HG03139 (cell line): ENCODE data around the gene GREM1.
A peak's percentile ranks its signal among the peaks of the same experiment; 100 is the strongest.

Experiments used
- ATAC-seq: cut with Tn5 transposase; IDR thresholded peaks from one replicate; pipeline ENCODE4 v1.9.1; 2021; ENCODE audit not compliant: unreplicated experiment

Gene GREM1

DNA sequence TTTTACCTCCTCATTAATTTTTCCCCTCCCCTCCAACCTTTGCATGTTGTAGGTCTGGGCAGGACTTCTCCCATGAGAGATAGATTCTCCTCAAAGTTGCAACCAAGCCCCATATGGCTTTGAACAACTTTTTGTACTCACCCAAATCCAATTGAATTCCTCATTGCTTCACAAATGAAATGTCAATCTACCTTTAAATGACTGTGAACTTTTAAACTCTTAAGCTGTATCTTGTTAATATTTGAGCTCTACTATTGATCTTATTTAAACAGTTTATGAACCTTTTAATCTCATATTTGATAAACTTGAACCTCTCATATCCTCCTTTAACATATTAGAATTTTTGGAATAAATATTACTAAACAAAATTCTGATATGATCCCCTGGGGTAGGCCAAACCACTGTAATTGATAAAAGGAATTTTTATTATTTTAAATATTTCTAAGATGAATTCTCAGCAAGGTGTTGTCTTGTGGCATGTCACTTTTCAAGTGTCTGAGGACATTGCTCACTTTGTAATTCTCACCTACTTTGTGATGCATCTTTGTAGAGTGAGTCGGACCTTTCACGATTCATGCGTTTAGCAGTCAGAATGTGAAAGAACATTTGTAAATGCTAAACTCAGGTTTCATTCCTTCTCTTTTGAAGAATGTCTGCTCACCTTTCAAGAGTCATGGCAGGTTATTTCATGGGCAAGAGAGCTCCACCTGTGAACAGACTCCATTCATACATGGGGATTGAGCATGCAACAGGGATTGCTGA, 23.4 kb upstream of the GREM1 start:
- no peak for ATAC-seq

DNA sequence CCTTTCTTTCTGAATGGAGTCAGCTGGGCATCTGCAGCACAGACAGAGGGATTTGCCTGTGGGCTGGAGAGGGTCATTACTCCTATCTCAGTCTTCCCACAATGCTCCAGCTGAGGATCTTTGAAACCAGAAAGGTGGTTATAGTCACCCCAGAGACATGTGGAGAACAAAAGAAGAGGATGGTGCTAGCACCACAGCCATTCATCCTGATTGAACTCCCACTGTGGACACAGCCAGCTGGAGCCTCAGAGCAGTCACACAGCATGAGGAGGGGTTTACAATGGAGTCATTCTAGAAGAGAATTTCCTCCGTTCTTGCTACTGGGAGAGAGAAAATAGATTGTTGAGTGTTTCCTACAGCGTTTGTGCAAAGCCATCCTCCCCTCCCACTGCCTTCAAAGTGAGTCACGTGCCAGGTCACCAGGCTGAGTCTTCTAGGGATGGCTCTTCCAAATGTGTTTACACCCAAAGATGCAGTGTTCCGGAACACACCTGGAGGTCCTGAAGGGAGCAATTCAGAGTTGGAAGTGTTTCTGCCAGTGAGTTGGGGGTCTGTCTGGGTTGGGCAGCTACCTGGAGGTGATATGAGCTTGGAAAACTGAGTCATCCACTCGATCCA, 18.9 kb upstream of the GREM1 start:
- no peak for ATAC-seq

DNA sequence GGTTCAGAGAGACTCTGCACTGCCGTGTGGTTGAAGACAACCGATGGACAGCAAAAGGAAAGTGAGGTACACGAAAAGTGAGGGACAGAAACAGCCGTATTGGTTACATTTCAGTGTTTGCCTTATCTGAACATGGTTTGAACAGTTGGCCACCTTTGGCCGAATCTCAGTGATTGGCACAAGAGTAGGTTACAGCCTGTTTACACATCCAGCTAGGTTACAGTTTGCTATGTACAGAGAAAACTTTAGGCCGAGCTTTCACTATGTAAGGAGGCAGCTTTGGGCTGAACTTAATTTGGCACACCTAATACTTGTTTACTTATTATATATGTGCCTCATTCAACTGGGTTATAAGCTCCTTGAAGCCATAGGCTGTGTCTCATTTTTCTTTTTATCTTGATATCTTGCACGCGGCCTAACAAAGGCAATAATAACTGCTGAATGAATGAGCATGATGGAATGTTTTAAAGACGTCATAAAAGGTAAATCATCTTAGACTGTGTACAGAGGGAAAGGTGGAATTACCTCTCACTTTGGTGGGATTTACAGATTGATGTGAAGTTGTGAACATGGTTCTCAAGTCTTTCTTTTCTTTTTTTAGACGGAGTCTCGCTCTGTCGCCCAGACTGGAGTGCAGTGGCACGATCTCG, 17.2 kb upstream of the GREM1 start:
- ATAC-seq: no peak

DNA sequence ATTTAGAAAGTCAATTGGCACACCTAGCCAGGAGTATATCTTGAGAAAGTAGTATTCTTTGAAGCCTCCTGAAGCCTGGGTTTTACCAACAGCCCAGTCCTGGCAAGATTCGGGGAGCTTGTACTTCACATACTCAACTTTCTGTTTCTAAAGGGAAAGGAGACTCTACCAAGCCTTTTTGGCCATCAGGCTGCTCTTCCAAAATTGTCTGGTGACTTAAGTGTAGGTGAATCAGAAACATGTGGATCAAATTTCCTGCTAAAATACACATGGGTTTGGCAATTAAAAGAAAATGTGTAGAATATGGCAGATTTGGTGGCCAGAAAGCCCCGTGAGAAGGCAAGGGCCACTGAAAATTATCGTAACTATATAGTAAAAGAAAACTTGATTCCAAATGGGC, 15.9 kb upstream of the GREM1 start:
- no peak for ATAC-seq

DNA sequence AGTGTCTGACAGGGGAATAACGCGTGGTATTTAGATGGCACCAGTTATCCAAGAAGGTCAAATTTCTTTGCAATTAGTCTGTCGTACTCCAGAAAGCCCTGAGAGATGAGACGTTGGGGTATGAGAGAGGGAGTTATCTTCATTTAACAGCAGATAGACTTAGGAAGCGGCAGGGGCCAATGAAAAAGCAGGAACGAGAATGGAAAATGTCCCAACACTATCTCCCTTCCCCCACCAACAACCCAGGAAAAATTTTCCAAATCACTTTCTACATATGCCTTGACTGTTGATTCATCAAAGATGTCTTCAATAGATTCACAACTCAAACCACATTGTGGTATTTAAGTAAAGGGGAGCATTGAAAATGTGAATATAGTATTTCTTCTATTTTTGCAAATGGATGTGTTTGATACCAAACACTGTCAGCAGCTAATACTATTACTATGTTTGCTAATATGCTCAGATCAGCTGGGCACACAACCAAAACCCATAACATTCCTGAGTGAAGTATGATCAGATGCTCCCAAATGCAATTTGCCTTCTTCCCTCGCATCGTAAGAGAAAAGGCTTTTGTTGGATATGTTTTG, 13.3 kb upstream of the GREM1 start:
- ATAC-seq: no peak

DNA sequence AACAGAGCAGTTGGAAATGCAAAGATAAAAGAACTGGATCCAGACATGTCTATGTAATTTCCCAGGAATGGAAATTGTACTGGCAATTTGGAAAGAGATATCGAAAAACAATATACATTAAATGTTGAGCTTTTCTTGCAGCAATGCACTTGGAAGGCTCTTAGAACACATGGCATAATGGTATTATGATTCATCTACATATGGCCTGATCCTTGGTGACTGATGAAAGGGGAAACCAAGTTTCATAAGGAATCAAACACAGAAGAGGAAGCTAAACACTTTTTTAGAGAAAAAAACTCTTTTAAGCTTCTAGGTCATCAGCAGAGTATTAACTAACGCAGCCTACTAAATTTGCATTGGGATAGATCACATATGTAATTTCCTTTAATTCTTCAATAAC, 12.4 kb upstream of the GREM1 start:
- ATAC-seq: no peak

DNA sequence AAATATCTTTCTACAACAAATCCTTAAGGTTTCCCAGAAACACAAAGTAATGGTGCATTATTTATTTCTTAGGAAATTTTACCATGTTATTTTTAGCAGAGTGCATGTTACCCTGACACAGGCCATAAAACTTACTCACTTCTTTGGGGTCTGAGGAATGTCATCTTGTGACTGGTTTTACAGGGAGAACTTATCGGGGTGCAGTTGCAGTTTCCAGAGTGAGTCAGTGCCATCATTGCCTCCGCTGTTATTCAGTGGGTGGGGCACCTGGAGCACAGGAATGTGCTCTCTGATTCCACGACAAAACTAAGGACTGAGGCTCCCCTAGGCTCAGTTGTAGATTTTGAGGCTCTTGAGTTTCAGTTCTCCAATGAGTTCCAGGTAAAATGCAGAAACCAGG, 11.1 kb upstream of the GREM1 start:
- no peak for ATAC-seq

DNA sequence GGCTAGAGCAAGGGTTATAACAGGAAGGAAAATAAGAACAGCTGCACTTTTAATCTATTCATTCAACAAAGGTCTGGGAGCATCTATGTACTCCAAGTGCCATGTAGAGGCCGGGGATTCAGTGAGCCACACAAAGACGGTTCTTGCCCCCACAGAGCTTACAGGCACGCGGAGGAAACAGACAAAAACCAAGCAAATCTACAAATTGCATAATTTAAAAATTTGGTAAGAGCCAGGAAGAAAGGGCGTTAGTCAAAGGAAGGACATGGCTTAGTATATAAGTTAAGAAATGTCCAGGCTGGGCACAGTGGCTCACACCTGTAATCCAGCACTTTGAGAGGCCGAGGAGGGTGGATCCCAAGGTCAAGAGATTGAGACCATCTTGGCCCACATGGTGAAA, 10.4 kb upstream of the GREM1 start:
- ATAC-seq: no peak

DNA sequence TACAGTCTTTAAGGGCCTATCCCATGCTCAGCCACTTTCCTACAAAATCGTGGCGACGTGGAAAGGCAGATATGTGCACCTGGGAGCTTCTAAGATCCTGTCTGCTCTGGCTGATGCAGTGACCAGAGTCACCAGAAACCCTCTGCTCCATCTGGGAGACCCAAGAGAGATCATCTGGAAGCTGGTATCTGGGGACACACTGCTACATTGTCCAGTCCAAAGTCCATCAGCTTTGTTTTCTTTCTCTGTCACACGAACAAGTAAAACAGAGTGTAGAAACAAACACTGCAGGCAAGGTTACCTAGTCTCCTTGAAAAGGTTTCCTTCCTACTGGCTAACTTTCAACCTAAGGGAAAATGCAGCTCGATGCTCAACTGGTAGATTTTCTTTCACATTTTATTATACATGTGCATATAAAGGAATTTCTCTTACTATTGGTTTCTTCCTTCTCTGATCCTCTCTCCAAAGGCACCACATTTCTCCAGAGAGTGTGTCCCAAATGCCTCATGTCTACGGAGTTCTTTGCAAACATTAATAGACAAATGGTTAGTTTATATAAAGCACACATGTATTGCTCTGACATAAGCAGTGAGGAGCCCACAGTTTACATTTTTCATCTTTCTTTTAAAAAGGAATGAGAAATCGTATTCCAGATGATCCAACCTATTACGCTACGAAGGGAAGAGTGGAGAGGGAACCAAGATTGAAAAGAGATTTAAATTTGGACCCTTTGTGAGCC, 8.3 kb upstream of the GREM1 start:
- ATAC-seq: no peak

DNA sequence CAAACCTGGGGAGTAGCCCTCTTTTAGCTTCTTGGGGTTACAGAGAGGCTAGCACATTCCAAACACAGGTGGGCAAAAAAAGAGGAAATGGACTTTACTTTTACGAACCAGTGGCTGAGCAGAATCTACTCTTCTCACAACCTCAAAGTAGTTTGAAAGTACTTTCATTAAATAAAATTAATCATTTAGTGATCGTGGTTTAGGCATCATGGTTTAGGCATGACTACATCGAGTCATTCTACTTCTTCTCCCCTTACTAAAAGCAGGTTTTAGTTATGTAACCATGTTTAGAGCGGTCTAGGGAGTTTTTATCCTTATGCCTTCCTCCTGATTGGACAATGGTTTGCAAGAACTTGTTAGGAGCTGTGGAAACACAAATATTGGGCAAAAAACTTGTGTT, 2.5 kb upstream of the GREM1 start:
- ATAC-seq: no peak

DNA sequence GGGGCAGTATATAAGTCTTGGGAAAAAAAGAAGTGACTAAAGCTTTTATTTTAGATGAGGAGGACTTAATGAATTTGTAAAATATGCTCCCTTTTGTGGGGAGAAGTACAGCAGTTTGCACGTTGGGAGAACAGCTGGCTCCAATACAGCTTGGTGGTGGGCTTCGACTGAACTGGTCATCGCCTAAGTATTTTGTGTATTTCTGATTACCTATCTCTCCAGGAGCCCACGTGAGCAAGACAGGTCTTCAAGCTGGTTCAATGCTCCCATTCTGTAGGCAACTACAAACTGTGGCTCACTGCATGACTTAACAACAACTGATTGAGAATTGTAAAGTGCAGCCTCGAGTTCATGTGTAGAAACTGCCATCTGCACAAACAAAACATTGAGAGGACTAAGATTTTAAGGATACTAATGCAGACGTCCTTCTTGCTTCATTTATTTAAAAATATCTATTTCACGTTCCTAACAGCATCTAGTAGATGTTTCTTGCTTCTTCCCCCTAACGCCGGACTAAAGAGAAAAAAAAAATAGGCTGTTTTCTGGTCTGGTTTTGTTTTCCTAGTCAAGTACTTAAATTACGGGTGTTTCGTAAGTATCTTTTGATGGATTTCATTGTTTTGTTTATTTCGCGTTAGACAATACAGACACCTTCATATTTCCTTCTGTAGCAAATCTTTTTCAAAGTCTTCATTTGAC, 1.4 kb upstream of the GREM1 start:
- no peak for ATAC-seq

DNA sequence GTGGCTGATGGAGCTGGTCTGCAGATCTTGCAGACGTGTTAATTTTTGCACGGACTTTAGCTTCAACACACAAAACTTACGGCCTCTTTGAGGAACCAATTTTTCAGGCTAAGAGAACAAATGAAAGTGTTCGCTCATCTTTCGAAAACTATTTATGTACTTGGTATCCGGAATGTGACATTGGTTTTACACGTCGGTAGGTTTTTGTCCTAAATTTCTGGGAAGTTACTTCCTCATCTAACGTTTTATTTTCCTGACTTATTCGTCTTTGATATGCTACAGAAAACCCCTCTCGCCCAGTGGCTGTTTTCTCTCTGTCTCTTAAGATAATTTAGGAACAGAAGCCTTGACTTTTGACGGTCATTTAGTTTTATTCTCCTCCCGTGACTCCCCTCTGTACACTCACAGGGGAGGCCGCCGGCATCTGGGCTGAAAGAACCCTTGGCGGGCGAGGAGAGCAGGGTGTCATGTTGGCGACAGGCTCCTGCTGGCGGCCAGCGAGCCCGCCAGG, 834 bp upstream of the GREM1 start:
- no peak for ATAC-seq

DNA sequence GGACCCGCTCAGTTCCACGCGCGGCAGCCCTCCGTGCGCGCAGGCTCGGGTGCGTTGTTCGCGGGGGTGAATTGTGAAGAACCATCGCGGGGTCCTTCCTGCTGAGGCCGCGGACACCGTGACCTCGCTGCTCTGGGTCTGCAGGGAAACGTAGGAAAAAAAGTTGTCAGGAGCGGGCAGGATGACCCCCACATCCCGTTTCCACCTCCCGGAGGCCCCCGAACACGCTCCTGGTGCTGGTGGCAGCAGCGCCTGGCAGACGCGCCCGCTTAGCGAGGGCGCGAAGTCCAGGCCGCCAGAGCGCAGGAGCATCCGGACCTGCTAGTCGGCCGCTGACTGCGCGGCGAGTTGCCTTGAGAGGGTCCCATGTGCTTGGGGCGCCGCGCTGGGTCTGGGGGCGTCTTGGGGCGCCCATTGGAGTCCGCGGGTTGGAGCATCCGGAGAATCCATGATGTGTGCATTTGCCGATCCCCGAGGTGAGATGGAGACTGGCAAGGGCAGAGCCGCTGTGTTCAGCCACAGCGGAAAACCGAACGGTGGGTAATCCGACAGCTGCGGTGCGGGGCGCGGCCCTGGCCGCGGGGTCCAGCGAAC, 520 bp downstream of the GREM1 start:
- ATAC-seq: no peak

DNA sequence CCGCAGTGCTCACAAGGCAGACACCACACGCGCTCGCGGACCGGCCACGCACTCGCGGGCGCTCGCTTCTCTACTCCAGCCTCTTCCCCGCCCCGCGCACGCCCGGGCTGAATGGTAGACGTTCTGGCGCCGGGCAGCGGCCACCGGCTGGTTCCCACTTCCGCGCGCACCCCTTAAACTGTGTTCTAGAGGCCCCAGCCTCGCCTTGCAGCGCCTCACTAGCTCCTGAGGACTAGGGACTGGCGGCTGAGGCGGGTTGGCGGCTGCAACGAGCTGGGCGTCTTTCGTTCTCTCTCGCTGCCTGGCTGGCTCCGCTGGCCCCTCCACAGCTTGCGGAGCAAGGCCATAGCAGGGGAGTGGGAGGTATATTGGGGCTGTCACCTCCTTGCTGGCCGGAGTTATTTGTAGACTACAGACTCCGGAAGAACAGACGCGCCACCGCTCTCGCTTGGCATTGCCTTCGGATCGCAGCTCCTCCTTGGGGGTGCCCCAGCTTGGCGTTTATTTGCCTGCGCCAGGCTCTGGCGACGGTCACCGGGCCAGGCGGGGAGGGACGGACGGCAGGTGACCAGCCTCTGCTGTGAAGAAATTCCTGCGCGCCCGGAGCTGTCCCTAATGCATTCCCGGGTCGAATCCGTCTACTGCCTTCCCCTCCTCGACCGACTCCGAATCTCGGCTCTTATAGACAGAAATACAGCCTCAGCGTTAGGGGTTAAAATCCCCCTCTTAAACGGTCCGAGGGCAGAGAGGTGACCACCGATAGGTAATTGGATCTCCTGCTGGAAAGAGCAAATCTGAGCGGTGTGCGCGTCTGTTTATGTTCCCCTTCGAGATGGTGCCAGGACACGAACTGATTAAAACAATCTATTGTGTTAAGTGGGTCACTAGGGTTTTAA, 1.3 kb downstream of the GREM1 start:
- ATAC-seq: no peak

DNA sequence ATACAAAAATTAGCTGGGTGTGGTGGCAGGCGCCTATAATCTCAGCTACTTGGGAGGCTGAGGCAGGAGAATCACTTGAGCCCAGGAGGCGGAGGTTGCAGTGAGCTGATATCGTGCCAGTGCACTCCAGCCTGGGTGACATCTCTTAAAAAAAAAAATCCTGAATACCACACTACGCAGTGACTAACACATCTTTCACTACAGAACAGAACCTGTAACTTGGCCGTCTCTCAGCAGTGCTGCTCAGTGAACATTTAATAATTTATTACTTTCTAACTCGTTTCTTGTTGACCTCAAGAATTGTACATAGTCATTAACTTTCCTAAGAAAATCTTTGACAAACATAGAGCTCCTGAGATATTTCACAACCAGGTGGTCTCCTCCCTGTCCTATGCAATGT, 3.8 kb downstream of the GREM1 start:
- no peak for ATAC-seq

DNA sequence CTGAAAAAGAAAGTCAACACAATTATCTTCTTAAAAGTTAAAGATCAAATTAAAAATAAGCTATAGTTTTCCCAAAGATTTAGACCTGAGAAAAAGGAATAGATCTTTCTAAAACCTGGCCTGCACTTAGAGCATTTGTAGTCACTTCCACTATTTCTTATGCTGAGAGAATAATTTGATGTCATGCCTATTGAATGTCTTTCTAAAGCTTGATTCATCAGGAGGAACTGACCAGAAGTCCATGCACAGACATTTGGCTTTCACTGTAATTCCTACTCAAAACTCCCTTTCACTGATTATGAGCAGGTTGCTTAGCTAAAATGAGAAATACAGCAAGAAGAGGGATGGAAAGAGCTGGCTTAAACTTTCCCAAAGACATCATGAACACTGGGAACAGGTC, 4.3 kb downstream of the GREM1 start:
- ATAC-seq: no peak

DNA sequence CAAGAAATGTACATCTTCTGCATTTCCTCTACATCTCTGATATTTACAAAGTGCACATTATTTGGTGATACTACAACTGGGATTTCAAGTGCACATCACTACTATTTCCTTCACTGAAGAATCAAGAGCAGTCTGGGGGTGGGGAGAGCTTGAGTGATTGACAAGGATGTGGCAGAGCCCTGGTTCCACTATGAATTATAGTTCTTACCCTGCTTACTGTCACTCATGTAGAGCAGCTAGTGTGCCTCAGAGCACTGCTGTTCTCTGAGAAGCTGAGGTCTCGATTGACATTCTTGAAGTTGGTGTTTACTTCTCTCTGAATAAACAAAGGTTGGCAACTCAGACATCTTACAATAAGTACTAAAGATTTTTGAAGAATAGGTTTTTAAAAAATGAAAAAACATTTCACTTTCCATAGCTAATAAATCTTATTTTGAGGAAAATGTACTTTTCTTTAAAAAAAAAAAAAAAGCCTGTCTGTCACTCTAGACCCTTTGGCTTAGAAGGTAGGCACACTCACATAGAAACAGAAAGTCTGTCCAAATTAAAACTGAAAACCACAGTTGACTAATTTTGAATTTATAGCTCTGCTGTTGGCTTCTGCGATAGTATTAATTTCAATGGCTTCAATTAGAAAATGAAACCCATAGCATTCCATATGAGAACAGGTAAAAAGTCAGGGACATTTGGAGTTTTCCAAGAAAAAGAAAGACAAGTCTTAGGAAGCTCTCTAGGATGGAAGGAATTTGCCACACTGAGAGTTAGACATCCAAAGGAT, 5.6 kb downstream of the GREM1 start:
- ATAC-seq: peak; percentile 92

DNA sequence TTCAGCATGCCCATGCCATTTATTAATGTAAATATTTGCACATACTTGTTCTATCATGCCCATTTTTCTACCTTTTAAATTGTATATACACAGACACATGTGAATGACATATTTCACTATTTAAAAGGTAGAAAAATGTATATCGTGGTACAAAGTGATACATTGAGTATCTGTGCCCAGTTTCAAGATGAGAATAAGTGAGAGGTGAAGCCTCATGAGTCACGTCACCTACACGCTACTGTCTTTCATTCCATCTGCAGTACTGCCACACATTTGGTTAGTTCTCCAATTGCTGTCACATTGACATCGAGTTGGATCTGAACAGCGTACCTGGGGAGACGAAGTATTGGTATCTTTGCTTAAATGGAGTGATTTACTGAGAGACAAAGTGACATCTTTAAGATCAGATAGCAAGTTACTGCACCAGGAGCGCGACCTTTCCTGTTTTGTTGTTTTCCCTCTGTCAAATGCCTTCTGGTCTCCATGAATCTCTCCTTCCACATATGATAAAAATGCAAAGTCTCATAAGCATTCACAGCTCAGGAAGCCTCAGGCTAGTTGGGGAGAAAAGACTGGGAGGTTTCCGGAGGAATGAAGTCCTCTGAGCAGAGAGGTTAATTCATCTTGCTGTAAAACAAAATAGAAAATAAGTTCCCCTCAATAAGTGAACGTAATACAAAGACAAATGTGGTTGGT, 12.0 kb downstream of the GREM1 start:
- no peak for ATAC-seq
